Middle frontal gyrus (tissue), 1 donor: ENCODE data around the gene KCNC3.

Source experiments
- DNase-seq: peaks from one replicate; pipeline ENCODE4 v3.0.0-alpha.2; 2015; ENCODE audit warnings: low spot score; ENCODE audit errors: extremely low spot score

KCNC3 gene

GRCh38 chr19:50327461-50328223 lies 1.5 kb downstream of the KCNC3 start:
- DNase-seq = no peak

- DNase-seq = no peak
These were observed 2.2 kb downstream of the KCNC3 start for GRCh38 chr19:50327013-50327412.

GRCh38 chr19:50326101-50326664 lies 3.0 kb downstream of the KCNC3 start:
- DNase-seq = no peak

- peak; percentile 60 for DNase-seq
These were observed 3.7 kb downstream of the KCNC3 start for GRCh38 chr19:50325310-50326100.

GRCh38 chr19:50324331-50324730 lies 4.8 kb downstream of the KCNC3 start:
- DNase-seq = no peak

GRCh38 chr19:50323782-50324133 lies 5.4 kb downstream of the KCNC3 start:
- no peak for DNase-seq

GRCh38 chr19:50322931-50323781 lies 6.0 kb downstream of the KCNC3 start:
- DNase-seq = no peak

GRCh38 chr19:50322234-50322633 lies 6.9 kb downstream of the KCNC3 start:
- DNase-seq = no peak

GRCh38 chr19:50321831-50322230 lies 7.3 kb downstream of the KCNC3 start:
- no peak for DNase-seq

GRCh38 chr19:50320596-50320995 lies 8.6 kb downstream of the KCNC3 start:
- no peak for DNase-seq

GRCh38 chr19:50320051-50320450 lies 9.1 kb downstream of the KCNC3 start:
- no peak for DNase-seq

GRCh38 chr19:50319156-50319555 lies 10.0 kb downstream of the KCNC3 start:
- DNase-seq = no peak

GRCh38 chr19:50318438-50318837 lies 10.7 kb downstream of the KCNC3 start:
- no peak for DNase-seq

GRCh38 chr19:50317115-50317514 lies 12.1 kb downstream of the KCNC3 start:
- DNase-seq = no peak

- DNase-seq = no peak
These were observed 13.3 kb downstream of the KCNC3 start for GRCh38 chr19:50315773-50316448.

GRCh38 chr19:50314724-50315708 lies 14.2 kb downstream of the KCNC3 start:
- DNase-seq = no peak

GRCh38 chr19:50313812-50314536 lies 15.2 kb downstream of the KCNC3 start:
- no peak for DNase-seq

- DNase-seq = no peak
These were observed 16.0 kb downstream of the KCNC3 start for GRCh38 chr19:50312967-50313811.
